WTC11 (cell line): Measurements from ENCODE around the gene LAMTOR5. TPM values are rescaled to one million over a fixed set of nuclear protein-coding genes. Genes with fewer than 3 reads are reported as not detected.

ENCODE experiments used
- ARID4B ChIP-seq: sonication (generic); formaldehyde crosslinking; IDR thresholded peaks from 2 replicates; pipeline ENCODE4 v1.8.0; 2023; ENCODE audit warnings: missing genetic modification reagents, mild to moderate bottlenecking, borderline replicate concordance
- ATF3 ChIP-seq: sonication (generic); formaldehyde crosslinking; conservative IDR thresholded peaks from 2 replicates; pipeline ENCODE4 v1.8.1; 2022; ENCODE audit warnings: mild to moderate bottlenecking, missing genetic modification reagents
- CREB1 ChIP-seq: sonication (generic); formaldehyde crosslinking; IDR thresholded peaks from 2 replicates; pipeline ENCODE4 v1.8.0; 2023; ENCODE audit warnings: mild to moderate bottlenecking, missing genetic modification reagents
- EMX1 ChIP-seq: fragments of 250-450 bp; sonication (Bioruptor Pico); IDR thresholded peaks from 2 replicates; pipeline ENCODE4 v1.8.0; 2021; ENCODE audit warnings: mild to moderate bottlenecking
- ESRRA ChIP-seq: sonication (generic); formaldehyde crosslinking; IDR thresholded peaks from 2 replicates; pipeline ENCODE4 v1.8.1; 2022; ENCODE audit warnings: mild to moderate bottlenecking, missing genetic modification reagents, borderline replicate concordance
- FOXJ3 ChIP-seq: sonication (generic); formaldehyde crosslinking; IDR thresholded peaks from 2 replicates; pipeline ENCODE4 v1.9.0; 2021; ENCODE audit warnings: missing genetic modification reagents, mild to moderate bottlenecking, borderline replicate concordance
- GRHL2 ChIP-seq: fragments of 250-450 bp; sonication (Bioruptor Pico); IDR thresholded peaks from 2 replicates; pipeline ENCODE4 v1.8.0; 2022; ENCODE audit warnings: mild to moderate bottlenecking, moderate library complexity; ENCODE audit not compliant: insufficient replicate concordance, severe bottlenecking
- HMGA2 ChIP-seq: fragments of 250-450 bp; sonication (Bioruptor Pico); IDR thresholded peaks from 2 replicates; pipeline ENCODE4 v1.4.0; 2021; ENCODE audit warnings: mild to moderate bottlenecking, moderate library complexity
- JAZF1 ChIP-seq: fragments of 250-450 bp; sonication (Bioruptor Pico); IDR thresholded peaks from 2 replicates; pipeline ENCODE4 v1.9.0; 2021; ENCODE audit warnings: moderate library complexity, mild to moderate bottlenecking, inconsistent platforms
- KAT7 ChIP-seq: sonication (generic); formaldehyde crosslinking; IDR thresholded peaks from 2 replicates; pipeline ENCODE4 v1.8.1; 2023; ENCODE audit warnings: missing genetic modification reagents, mild to moderate bottlenecking, borderline replicate concordance
- MLX ChIP-seq: sonication (generic); formaldehyde crosslinking; IDR thresholded peaks from 2 replicates; pipeline ENCODE4 v1.8.1; 2023; ENCODE audit warnings: mild to moderate bottlenecking, missing genetic modification reagents, moderate library complexity
- MXD4 ChIP-seq: fragments of 250-450 bp; sonication (Bioruptor Pico); IDR thresholded peaks from 2 replicates; pipeline ENCODE4 v1.8.0; 2021; ENCODE audit warnings: mild to moderate bottlenecking, moderate library complexity, borderline replicate concordance
- NR1H2 ChIP-seq: sonication (generic); formaldehyde crosslinking; IDR thresholded peaks from 2 replicates; pipeline ENCODE4 v1.9.0; 2021; ENCODE audit warnings: mild to moderate bottlenecking, moderate library complexity, missing genetic modification reagents
- NR3C1 ChIP-seq: sonication (generic); formaldehyde crosslinking; conservative IDR thresholded peaks from 2 replicates; pipeline ENCODE4 v1.8.1; 2023; ENCODE audit warnings: low read depth, mild to moderate bottlenecking, missing genetic modification reagents
- RORB ChIP-seq: fragments of 250-450 bp; sonication (Bioruptor Pico); IDR thresholded peaks from 2 replicates; pipeline ENCODE4 v1.9.0; 2021; ENCODE audit warnings: mild to moderate bottlenecking
- SP1 ChIP-seq: sonication (generic); formaldehyde crosslinking; conservative IDR thresholded peaks from 2 replicates; pipeline ENCODE4 v1.8.1; 2022; ENCODE audit warnings: missing genetic modification reagents
- TCF7 ChIP-seq: sonication (generic); formaldehyde crosslinking; IDR thresholded peaks from 2 replicates; pipeline ENCODE4 v1.8.0; 2022; ENCODE audit warnings: mild to moderate bottlenecking, low read depth, missing genetic modification reagents, moderate library complexity
- TEAD4 ChIP-seq: sonication (generic); formaldehyde crosslinking; IDR thresholded peaks from 2 replicates; pipeline ENCODE4 v1.8.0; 2022; ENCODE audit warnings: mild to moderate bottlenecking, missing genetic modification reagents
- ZBTB21 ChIP-seq: sonication (generic); formaldehyde crosslinking; IDR thresholded peaks from 2 replicates; pipeline ENCODE4 v1.8.1; 2023; ENCODE audit warnings: mild to moderate bottlenecking, missing genetic modification reagents, borderline replicate concordance
- ZNF138 ChIP-seq: sonication (generic); formaldehyde crosslinking; conservative IDR thresholded peaks from 2 replicates; pipeline ENCODE4 v1.8.1; 2022; ENCODE audit warnings: mild to moderate bottlenecking, moderate library complexity, missing genetic modification reagents
- ZNF219 ChIP-seq: sonication (generic); formaldehyde crosslinking; IDR thresholded peaks from 2 replicates; pipeline ENCODE4 v1.8.0; 2023; ENCODE audit warnings: missing genetic modification reagents, mild to moderate bottlenecking, borderline replicate concordance
- ZNF396 ChIP-seq: fragments of 250-450 bp; sonication (Bioruptor Pico); IDR thresholded peaks from 2 replicates; pipeline ENCODE4 v1.8.0; 2021; ENCODE audit warnings: mild to moderate bottlenecking, moderate library complexity, borderline replicate concordance
- ZNF425 ChIP-seq: fragments of 250-450 bp; sonication (Bioruptor Pico); conservative IDR thresholded peaks from 2 replicates; pipeline ENCODE4 v1.9.0; 2021; ENCODE audit warnings: mild to moderate bottlenecking
- total RNA-seq: library from RNA; stranded (reverse); gene quantifications from 3 replicates; pipeline ENCODE4 v1.2.3, GENCODE V29; 2021
- TF ChIP-seq, protein P1 (sequence below): fragments of 250-450 bp; sonication (Bioruptor Pico); IDR thresholded peaks from 2 replicates; pipeline ENCODE4 v1.9.0; 2021; ENCODE audit warnings: moderate library complexity, mild to moderate bottlenecking, inconsistent platforms, borderline replicate concordance
- TF ChIP-seq, protein P2 (sequence below): sonication (generic); formaldehyde crosslinking; IDR thresholded peaks from 2 replicates; pipeline ENCODE4 v1.8.1; 2023; ENCODE audit warnings: mild to moderate bottlenecking, missing genetic modification reagents, borderline replicate concordance

Gene LAMTOR5
- total RNA-seq, 1 experiment from 2014 or later = 76.0 TPM

DNA sequence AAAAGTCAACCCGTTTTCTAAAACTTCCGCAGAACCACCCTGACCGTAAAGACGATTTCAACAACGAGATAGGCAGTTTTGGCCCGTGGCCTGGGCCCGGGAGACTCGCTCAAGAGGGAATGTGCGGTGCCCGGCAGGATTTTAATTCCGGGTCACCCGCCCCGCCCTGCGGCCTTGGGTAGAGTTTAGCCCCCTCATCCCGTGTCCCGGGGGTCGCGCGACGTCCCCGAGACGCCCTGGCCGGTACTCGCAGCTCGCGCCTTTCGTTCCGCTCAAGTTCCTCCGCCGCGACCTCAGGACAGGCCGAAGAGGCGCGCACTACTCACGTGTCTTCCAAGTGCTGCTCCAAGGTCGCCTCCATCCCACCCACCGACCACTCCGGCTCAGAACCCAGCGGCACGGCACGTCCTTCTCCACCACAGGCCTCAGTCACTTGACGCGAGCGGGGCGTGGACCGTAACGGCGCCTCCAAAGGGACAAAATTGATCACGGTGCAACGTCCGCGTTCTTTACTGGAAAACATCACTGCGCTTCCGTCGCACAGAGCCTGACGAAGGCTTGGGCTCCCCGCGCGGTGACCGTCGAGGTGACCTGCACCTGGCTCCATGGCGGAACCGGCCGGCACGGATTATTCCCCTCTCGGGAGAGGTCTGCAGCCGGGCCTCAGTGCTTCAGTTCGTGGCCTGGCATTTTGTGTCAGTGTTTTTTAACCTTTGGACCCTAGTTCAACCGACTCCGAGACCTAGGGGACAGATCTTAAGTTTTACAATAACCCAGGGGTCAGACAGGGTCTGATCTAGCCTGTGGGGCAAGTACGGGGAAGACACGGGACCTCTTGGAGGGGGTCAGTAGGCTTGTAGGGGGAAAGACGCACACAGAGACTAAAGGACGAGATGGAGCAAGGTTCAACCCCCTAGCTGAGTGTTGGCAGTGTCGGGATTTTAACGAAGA lies at the start of gene LAMTOR5 (continued):
- peak; percentile 88; the same call in 1 of the 2 replicates for TF ChIP-seq ESRRA (CRISPR knock-in tag)
- no peak for TF ChIP-seq TEAD4 (CRISPR knock-in tag)
- TF ChIP-seq CREB1 = peak; percentile 90
- TF ChIP-seq HMGA2 = no peak
- TF ChIP-seq ZNF425 (CRISPR knock-in tag) = no peak
- TF ChIP-seq ZBTB21 (CRISPR knock-in tag) = no peak
- TF ChIP-seq MXD4 (CRISPR knock-in tag) = no peak
- no peak for TF ChIP-seq JAZF1 (CRISPR knock-in tag)
- peak; percentile 91; the same call in 1 of the 2 replicates for TF ChIP-seq KAT7
- peak; percentile 94 for TF ChIP-seq SP1 (CRISPR knock-in tag)
- TF ChIP-seq EMX1 = no peak
- no peak for TF ChIP-seq NR1H2 (CRISPR knock-in tag)
- TF ChIP-seq, protein P1, sequence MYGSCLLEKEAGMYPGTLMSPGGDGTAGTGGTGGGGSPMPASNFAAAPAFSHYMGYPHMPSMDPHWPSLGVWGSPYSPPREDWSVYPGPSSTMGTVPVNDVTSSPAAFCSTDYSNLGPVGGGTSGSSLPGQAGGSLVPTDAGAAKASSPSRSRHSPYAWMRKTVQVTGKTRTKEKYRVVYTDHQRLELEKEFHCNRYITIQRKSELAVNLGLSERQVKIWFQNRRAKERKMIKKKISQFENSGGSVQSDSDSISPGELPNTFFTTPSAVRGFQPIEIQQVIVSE (CRISPR knock-in tag) = no peak
- no peak for TF ChIP-seq MLX (CRISPR knock-in tag)
- TF ChIP-seq FOXJ3 = no peak
- no peak for TF ChIP-seq ATF3 (CRISPR knock-in tag)
- TF ChIP-seq RORB (CRISPR knock-in tag) = no peak
- TF ChIP-seq, protein P2, sequence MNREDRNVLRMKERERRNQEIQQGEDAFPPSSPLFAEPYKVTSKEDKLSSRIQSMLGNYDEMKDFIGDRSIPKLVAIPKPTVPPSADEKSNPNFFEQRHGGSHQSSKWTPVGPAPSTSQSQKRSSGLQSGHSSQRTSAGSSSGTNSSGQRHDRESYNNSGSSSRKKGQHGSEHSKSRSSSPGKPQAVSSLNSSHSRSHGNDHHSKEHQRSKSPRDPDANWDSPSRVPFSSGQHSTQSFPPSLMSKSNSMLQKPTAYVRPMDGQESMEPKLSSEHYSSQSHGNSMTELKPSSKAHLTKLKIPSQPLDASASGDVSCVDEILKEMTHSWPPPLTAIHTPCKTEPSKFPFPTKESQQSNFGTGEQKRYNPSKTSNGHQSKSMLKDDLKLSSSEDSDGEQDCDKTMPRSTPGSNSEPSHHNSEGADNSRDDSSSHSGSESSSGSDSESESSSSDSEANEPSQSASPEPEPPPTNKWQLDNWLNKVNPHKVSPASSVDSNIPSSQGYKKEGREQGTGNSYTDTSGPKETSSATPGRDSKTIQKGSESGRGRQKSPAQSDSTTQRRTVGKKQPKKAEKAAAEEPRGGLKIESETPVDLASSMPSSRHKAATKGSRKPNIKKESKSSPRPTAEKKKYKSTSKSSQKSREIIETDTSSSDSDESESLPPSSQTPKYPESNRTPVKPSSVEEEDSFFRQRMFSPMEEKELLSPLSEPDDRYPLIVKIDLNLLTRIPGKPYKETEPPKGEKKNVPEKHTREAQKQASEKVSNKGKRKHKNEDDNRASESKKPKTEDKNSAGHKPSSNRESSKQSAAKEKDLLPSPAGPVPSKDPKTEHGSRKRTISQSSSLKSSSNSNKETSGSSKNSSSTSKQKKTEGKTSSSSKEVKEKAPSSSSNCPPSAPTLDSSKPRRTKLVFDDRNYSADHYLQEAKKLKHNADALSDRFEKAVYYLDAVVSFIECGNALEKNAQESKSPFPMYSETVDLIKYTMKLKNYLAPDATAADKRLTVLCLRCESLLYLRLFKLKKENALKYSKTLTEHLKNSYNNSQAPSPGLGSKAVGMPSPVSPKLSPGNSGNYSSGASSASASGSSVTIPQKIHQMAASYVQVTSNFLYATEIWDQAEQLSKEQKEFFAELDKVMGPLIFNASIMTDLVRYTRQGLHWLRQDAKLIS = peak; percentile 92
- TF ChIP-seq TCF7 = no peak; the same call in 1 of the 2 replicates
- no peak for TF ChIP-seq ZNF138 (CRISPR knock-in tag)
- peak; percentile 87; the same call in 1 of the 2 replicates for TF ChIP-seq ARID4B (CRISPR knock-in tag)
- TF ChIP-seq NR3C1 (CRISPR knock-in tag) = no peak
- no peak for TF ChIP-seq GRHL2 (CRISPR knock-in tag)
- no peak for TF ChIP-seq ZNF396 (CRISPR knock-in tag)
- TF ChIP-seq ZNF219 (CRISPR knock-in tag) = no peak; the same call in 1 of the 2 replicates
